NCI-H1105 treated with DMSO at 0.1 percent for 48 hours (cell line): ENCODE measurements around the gene NME8.
A peak's percentile ranks its signal among the peaks of the same experiment; 100 is the strongest.
"Not testable (repeated sequence)": the region's sequence is repeated elsewhere in the genome, so short reads cannot be mapped to it uniquely, and the experiment has no call there.

Source experiments
- DNase-seq: peaks from one replicate; lab custom pipeline; 2025; lab: John Stamatoyannopoulos, UW

Gene NME8, protein sequence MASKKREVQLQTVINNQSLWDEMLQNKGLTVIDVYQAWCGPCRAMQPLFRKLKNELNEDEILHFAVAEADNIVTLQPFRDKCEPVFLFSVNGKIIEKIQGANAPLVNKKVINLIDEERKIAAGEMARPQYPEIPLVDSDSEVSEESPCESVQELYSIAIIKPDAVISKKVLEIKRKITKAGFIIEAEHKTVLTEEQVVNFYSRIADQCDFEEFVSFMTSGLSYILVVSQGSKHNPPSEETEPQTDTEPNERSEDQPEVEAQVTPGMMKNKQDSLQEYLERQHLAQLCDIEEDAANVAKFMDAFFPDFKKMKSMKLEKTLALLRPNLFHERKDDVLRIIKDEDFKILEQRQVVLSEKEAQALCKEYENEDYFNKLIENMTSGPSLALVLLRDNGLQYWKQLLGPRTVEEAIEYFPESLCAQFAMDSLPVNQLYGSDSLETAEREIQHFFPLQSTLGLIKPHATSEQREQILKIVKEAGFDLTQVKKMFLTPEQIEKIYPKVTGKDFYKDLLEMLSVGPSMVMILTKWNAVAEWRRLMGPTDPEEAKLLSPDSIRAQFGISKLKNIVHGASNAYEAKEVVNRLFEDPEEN

GRCh38 chr7:37848297-37848696 lies at the start of gene NME8:
Gene NME8, plus strand, starts transcription at chr7:37848597. Its CDS starts 1,670 bp downstream, at chr7:37850267.
- DNase-seq: no peak

DNA sequence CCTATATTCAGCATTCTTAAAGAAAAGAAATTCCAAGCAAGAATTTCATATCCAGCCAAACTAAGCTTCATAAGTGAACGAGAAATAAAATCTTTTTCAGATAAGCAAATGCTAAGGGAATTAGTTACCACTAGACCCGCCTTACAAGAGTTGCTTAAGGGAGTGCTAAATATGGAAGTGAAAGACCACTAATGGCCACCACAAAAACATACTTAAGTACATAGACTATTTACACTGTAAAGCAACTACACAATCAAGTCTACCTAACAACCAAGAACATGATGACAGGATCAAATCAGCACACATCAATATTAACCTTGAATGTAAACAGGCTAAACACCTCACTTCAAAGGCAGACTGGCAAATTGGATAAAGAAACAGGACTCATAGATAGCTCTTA lies 42.2 kb upstream of the NME8 start:
- no peak for DNase-seq

DNA sequence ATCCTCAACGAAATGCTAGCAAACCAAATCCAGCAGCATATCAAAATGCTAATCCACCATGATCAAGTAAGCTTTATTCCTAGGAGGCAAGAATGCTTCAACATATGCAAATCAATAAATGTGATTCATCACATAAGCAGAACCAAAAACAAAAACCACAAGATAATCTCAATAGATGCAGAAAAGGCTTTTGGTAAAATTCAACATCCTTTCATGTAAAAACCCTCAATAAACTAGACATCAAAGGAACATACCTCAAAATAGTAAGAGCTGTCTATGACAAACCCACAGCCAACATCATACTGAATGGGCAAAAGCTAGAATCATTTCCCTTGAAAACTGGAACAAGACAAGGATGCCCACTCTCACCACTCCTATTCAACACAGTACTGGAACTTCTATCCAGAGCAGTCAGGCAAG lies 36.2 kb upstream of the NME8 start:
- not testable (repeated sequence) for DNase-seq

DNA sequence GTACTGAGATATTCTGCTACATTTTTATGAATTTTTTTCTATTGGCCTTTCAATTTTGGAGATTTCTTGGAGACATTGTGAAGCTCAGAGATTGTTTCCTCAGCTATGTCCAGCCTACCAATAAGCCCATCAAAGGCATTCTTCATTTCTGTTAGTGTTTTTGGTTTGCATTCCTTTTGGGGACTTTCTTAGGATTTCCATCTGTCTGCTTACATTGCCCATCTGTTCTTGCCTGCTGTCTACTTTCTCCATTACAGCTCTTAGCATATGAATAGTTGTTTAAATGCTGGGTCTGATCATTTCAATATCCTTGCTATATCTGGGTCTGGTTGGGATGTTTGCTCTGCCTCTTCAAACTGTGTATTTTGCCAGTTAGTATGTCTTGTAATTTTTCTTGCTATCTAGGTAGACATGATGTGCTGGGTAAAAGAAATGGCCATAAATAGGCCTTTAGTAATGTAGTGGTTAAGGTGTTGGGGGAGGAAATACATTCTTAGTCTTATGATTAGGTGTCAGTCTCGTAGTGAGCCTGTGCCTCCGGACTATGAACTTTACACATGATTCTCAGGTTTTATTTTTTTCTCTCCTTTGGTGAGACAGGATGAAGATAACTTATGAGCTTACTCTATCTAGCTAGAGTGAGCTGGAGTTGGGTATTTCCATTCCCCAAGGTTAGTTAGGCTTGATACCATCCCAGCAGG lies 32.6 kb upstream of the NME8 start:
- DNase-seq: no peak

- no peak for DNase-seq
Observed at GRCh38 chr7:37816922-37817590, 31.3 kb upstream of the NME8 start.

DNA sequence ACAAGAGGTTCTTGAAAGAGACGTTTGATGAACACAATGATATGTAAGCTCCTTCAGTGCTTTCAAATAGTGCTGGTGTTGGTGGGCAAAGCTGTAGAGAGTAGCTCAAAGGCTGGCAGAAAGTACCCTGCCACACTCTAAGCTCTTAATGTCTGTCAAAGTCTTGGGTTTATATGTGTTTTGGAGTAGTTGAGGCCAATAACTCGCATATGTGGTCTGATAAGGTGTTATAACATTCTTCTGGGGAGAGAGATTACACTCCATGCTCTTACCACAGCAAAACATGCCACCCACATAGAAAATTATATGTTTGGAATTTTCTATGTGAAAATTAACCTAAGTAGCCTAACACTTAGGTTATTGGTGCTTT lies 30.8 kb upstream of the NME8 start:
- DNase-seq: no peak

GRCh38 chr7:37817996-37818720 lies 30.2 kb upstream of the NME8 start:
- no peak for DNase-seq

GRCh38 chr7:37820708-37821468 lies 27.5 kb upstream of the NME8 start:
- DNase-seq: no peak

GRCh38 chr7:37822946-37823345 lies 25.5 kb upstream of the NME8 start:
- no peak for DNase-seq

DNA sequence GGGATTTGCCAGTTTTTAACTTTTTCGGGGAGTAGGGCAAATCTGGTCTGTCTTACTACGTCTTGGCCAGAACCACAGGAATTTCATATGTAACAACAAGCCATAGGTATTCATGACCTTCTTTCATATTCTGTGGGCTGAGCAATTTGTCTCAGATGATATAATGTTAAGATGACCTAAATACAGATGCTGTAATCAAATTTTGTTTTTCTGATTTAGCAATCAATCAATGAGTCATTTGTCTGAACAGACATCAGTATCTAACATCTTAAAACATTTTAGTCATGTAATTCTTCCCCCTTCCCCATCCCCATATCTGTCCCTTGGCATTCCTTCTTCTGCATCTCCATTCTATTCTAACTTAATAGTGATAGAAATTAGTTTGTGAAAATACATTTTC lies 24.8 kb upstream of the NME8 start:
- no peak for DNase-seq

DNA sequence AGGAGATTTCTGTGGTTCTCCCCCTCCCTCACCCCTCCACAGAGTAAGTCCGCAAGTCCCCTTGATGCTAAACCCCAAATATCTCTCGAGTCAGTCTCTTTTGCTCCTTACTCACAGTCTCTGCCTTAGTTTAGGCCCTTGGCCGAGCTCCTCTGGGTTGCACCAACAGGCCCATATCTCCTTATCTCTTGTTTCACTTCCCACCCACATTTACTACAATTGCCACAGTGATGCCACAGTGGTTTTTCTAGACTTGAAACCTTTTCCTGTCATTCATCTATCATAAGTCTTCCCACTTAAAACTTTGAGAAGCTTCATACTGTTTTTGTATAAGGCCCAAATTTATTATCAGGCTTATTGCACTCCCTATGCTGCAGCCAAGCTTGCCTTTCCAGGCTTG lies 23.4 kb upstream of the NME8 start:
- DNase-seq: no peak

DNA sequence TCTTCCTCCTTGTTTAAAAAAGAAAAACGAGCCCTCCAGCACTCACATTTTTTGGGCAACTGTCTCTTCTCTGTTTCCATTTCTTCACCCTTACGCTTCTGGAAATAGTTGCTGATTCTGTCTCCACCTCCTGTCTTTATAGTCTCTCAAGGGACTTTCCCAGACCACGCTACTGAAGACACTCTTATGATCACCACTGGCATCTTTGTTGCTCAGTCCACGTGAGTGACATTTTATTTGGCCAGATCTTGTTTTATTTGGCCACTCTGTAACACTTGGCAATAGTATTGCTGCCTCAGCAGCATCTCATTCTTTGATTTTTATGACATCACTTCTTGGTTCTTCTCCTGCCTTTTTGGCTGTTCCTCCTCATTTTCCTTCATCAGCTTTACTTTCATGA lies 21.6 kb upstream of the NME8 start:
- no peak for DNase-seq

- no peak for DNase-seq
Observed at GRCh38 chr7:37831244-37831643, 17.2 kb upstream of the NME8 start.

- DNase-seq: peak; percentile 88
Observed at GRCh38 chr7:37832194-37832593, 16.2 kb upstream of the NME8 start.

DNA sequence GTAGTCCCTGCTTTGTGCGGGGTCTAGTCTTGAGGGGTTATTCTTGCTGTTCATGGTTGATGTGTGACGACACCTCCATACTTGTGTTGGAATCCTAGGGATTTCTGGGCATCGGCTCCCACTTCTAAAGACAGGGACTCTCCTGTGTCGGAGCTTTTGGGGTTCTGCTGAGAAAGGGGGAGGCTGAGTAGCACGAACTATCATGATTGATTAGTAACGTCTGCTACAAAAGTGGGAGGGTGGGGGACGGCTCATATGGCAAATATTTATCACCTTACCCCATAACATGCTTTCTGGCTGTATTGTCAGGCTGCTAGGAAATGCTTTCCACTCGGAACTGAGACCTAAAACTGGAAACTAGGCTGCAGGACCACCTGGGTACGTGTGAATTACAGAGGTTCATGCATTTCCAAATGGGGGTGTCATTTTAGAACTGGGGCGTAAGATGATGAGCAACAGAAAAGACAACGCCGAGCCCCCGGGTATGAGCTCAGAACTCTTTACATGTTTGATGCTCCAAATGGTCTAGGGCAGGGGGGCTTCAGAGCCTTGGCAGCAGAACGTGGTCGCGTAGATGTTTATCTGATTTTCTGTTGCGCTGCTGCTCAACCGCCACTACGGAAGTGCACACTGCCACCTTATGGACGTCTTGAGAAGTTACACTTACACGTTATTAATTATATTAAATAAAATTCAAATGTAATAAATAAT lies 15.1 kb upstream of the NME8 start:
- DNase-seq: peak; percentile 72

GRCh38 chr7:37833818-37834146 lies 14.6 kb upstream of the NME8 start:
- DNase-seq: no peak

- peak; percentile 6 for DNase-seq
Observed at GRCh38 chr7:37853468-37853867, 5.1 kb downstream of the NME8 start.

DNA sequence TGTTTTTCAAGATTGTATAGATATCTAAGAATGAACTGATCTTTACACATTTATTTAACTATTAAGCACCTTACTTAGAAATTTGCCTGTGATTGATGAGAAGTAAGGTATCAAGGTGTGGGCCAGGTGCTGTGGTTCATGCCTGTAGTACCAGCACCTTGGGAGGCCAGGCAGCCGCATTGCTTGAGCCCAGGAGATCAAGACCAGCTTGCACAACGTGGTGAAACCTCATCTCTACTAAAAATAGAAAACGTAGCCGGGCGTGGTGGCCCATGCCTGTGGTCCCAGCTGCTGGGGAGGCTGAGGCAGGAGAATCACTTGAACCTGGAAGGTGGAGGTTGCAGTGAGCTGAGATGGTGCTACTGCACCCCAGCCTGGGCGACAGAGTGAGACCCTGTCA lies 33.7 kb downstream of the NME8 start:
- no peak for DNase-seq

- DNase-seq: no peak
Observed at GRCh38 chr7:37893359-37893758, 45.0 kb downstream of the NME8 start.

- DNase-seq: no peak
Observed at GRCh38 chr7:37894671-37895070, 46.3 kb downstream of the NME8 start.
